ENCODE results near the gene TJP1. TPM values are rescaled to one million over a fixed set of nuclear protein-coding genes. Genes with fewer than 3 reads are reported as not detected.

The TJP1 gene
- total RNA-seq, 4 donors from 2014 or later, result 100 to 115 (median 103) TPM

GRCh38 chr15:29813009-29813408 lies 9.3 kb downstream of the TJP1 start:
- Histone ChIP-seq H3K27me3 (no peaks in the 10 kb centered on the region), H3K4me1 (peaks cover 6 to 75% (median 10%) of the 10 kb centered on the region in 3 donors), H3K4me3 (no peak overlapping the region), H3K9me3 (no peaks in the 10 kb centered on the region), H3K27ac (no peak overlapping the region), H3K36me3 (no peaks in the 10 kb centered on the region)
- no peak for TF ChIP-seq POLR2AphosphoS5 (IDR thresholded peaks at IDR 0.05)
- no peak for TF ChIP-seq POLR2A (IDR thresholded peaks at IDR 0.05)
- TF ChIP-seq EP300 (IDR thresholded peaks at IDR 0.05), result no peak
- TF ChIP-seq CTCF (IDR thresholded peaks at IDR 0.05), result no peak
- no peak for ATAC-seq

GRCh38 chr15:29812384-29812694 lies 9.9 kb downstream of the TJP1 start:
- H3K27ac ChIP-seq, result no peak overlapping the region
- ATAC-seq, result no peak
- H3K4me1 ChIP-seq, result peaks cover 6 to 78% (median 10%) of the 10 kb centered on the region in 3 donors
- H3K27me3 ChIP-seq, result no peaks in the 10 kb centered on the region
- 39 to 64% methylated on average over 2 of the region's 2 CpGs for WGBS, 2 donors (ENCODE audit: low coverage in 1 of 2)
- no peaks in the 10 kb centered on the region for H3K9me3 ChIP-seq
- no peak overlapping the region for H3K4me3 ChIP-seq
- TF ChIP-seq POLR2A (IDR thresholded peaks at IDR 0.05) (no peak), POLR2AphosphoS5 (IDR thresholded peaks at IDR 0.05) (no peak), EP300 (IDR thresholded peaks at IDR 0.05) (no peak), CTCF (IDR thresholded peaks at IDR 0.05) (no peak)
- H3K36me3 ChIP-seq, result no peaks in the 10 kb centered on the region

GRCh38 chr15:29811691-29812383 lies 10.4 kb downstream of the TJP1 start:
- no peaks in the 10 kb centered on the region for H3K27me3 ChIP-seq
- H3K4me1 ChIP-seq, result peaks cover 6 to 76% (median 10%) of the 10 kb centered on the region in 3 donors
- no peak overlapping the region for H3K4me3 ChIP-seq
- WGBS, 2 donors (ENCODE audit: low coverage in 1 of 2), result 58 to 73% methylated on average over 2 of the region's 2 CpGs
- no peak overlapping the region for H3K27ac ChIP-seq
- H3K9me3 ChIP-seq, result no peaks in the 10 kb centered on the region
- H3K36me3 ChIP-seq, result no peaks in the 10 kb centered on the region
- ATAC-seq, result no peak
- TF ChIP-seq POLR2AphosphoS5 (IDR thresholded peaks at IDR 0.05) (no peak), EP300 (IDR thresholded peaks at IDR 0.05) (no peak), POLR2A (IDR thresholded peaks at IDR 0.05) (no peak), CTCF (IDR thresholded peaks at IDR 0.05) (no peak)

- Histone ChIP-seq H3K4me1 (peaks cover 8 to 72% (median 17%) of the 10 kb centered on the region in 3 donors), H3K27ac (no peak overlapping the region), H3K9me3 (no peaks in the 10 kb centered on the region), H3K36me3 (no peaks in the 10 kb centered on the region), H3K27me3 (no peaks in the 10 kb centered on the region), H3K4me3 (no peak overlapping the region)
- 68 to 76% methylated on average over 4 of the region's 4 CpGs for WGBS, 2 donors (ENCODE audit: low coverage in 1 of 2)
- ATAC-seq, result no peak
- TF ChIP-seq EP300 (IDR thresholded peaks at IDR 0.05) (no peak), CTCF (IDR thresholded peaks at IDR 0.05) (no peak), POLR2A (IDR thresholded peaks at IDR 0.05) (no peak), POLR2AphosphoS5 (IDR thresholded peaks at IDR 0.05) (no peak)
Measured at GRCh38 chr15:29805708-29806104, 16.6 kb downstream of the TJP1 start.

DNA sequence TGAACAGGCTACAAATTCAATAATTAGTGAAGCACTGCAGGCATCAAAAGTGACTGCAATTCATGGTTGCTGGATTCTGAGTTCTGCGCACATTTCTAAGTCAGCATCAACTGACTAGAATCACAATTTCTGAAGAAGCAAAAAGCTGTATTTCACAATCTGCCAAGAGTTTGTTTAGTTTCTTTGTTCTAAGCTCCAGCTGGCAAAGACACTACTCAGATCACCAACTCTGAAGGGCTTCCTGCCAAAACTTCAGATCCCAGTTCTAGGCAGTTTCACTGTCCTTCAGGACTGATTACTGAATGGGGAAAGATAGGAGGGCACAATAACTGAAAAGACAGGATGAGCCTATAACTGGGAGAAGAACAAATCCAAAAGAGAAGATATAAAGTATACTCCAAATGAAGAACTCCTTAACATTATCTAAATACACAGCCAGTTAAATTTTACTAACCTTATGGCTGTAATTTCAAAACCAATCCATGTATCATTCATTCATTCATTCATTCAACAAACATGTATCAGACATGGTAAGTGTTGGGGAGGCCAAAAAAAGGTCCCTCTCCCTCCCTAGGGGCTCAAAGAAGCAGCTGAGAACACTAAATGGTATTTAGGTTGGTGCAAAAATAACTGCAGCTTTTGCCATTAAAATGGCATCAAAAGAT lies 17.1 kb downstream of the TJP1 start:
- no peaks in the 10 kb centered on the region for H3K9me3 ChIP-seq
- 11 to 14% methylated on average over 1 of the region's 1 CpG for WGBS, 2 donors (ENCODE audit: low coverage in 1 of 2)
- no peaks in the 10 kb centered on the region for H3K27me3 ChIP-seq
- no peak overlapping the region for H3K4me3 ChIP-seq
- H3K4me1 ChIP-seq, result peaks cover 8 to 72% (median 17%) of the 10 kb centered on the region in 3 donors
- H3K27ac ChIP-seq, result peak overlapping the region in 2 of 4 donors; percentile 23 to 64
- no peaks in the 10 kb centered on the region for H3K36me3 ChIP-seq
- TF ChIP-seq POLR2AphosphoS5 (IDR thresholded peaks at IDR 0.05) (peak; percentile 59), CTCF (IDR thresholded peaks at IDR 0.05) (no peak)
- peak; percentile 73 for ATAC-seq

Data from gastroesophageal sphincter (tissue), 4 donors.